Brain microvascular endothelial cell (primary cell): Measurements from ENCODE around the gene CBL.

Experiments
- DNase-seq: peaks from one replicate; pipeline ENCODE4 v3.0.0-alpha.2; 2020
- H3K27ac ChIP-seq: fragments of 250-450 bp; sonication (Bioruptor Pico); 2 replicates; pipeline ENCODE4 v1.5.1; 2020; ENCODE audit warnings: mild to moderate bottlenecking, moderate library complexity
- H3K27me3 ChIP-seq: fragments of 250-450 bp; sonication (Bioruptor Pico); replicated peaks from 2 replicates; pipeline ENCODE4 v1.5.1; 2020; ENCODE audit warnings: mild to moderate bottlenecking
- H3K36me3 ChIP-seq: fragments of 250-450 bp; sonication (Bioruptor Pico); replicated peaks from 2 replicates; pipeline ENCODE4 v1.5.1; 2020; ENCODE audit warnings: mild to moderate bottlenecking
- H3K4me3 ChIP-seq: 2 replicates; pipeline ENCODE4 v1.5.1; 2011; ENCODE audit warnings: low read depth, mild to moderate bottlenecking, control low read depth, low read length, moderate library complexity
- in situ Hi-C: cut with HindIII; loops from 2 replicates; pipeline ENCODE4 v1.10.0; 2017; ENCODE audit warnings: low sequenced_read_pairs, low pct_ligation_motif_present
- TF ChIP-seq, protein P1 (sequence below): IDR thresholded peaks from 2 replicates; pipeline ENCODE4 v1.5.1; 2011; ENCODE audit warnings: low read depth, mild to moderate bottlenecking, moderate library complexity, low read length, control low read depth, inconsistent platforms; ENCODE audit errors: missing control alignments

Gene CBL

GRCh38 chr11:119202554-119202953, 3.6 kb upstream of the CBL start:
- TF ChIP-seq, protein P1, sequence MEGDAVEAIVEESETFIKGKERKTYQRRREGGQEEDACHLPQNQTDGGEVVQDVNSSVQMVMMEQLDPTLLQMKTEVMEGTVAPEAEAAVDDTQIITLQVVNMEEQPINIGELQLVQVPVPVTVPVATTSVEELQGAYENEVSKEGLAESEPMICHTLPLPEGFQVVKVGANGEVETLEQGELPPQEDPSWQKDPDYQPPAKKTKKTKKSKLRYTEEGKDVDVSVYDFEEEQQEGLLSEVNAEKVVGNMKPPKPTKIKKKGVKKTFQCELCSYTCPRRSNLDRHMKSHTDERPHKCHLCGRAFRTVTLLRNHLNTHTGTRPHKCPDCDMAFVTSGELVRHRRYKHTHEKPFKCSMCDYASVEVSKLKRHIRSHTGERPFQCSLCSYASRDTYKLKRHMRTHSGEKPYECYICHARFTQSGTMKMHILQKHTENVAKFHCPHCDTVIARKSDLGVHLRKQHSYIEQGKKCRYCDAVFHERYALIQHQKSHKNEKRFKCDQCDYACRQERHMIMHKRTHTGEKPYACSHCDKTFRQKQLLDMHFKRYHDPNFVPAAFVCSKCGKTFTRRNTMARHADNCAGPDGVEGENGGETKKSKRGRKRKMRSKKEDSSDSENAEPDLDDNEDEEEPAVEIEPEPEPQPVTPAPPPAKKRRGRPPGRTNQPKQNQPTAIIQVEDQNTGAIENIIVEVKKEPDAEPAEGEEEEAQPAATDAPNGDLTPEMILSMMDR, result no peak
- H3K27ac ChIP-seq, result no peak overlapping the region
- H3K4me3 ChIP-seq, result no peak overlapping the region
- in situ Hi-C loops, result no loop called here
- no peaks in the 10 kb centered on the region for H3K36me3 ChIP-seq
- no peaks in the 10 kb centered on the region for H3K27me3 ChIP-seq
- no peak for DNase-seq

- in situ Hi-C loops, result no loop called here
- no peak for DNase-seq
- Histone ChIP-seq H3K27me3 (no peaks in the 10 kb centered on the region), H3K4me3 (no peak overlapping the region), H3K36me3 (no peaks in the 10 kb centered on the region), H3K27ac (no peak overlapping the region)
- TF ChIP-seq, protein P1, result no peak
These were observed 2.1 kb upstream of the CBL start for GRCh38 chr11:119204066-119204465.

- no peak for DNase-seq
- no peaks in the 10 kb centered on the region for H3K27me3 ChIP-seq
- in situ Hi-C loops, result no loop called here
- TF ChIP-seq, protein P1, result no peak
- no peak overlapping the region for H3K27ac ChIP-seq
- H3K36me3 ChIP-seq, result no peaks in the 10 kb centered on the region
- no peak overlapping the region for H3K4me3 ChIP-seq
These were observed 1.1 kb upstream of the CBL start for GRCh38 chr11:119205080-119205479.

DNA sequence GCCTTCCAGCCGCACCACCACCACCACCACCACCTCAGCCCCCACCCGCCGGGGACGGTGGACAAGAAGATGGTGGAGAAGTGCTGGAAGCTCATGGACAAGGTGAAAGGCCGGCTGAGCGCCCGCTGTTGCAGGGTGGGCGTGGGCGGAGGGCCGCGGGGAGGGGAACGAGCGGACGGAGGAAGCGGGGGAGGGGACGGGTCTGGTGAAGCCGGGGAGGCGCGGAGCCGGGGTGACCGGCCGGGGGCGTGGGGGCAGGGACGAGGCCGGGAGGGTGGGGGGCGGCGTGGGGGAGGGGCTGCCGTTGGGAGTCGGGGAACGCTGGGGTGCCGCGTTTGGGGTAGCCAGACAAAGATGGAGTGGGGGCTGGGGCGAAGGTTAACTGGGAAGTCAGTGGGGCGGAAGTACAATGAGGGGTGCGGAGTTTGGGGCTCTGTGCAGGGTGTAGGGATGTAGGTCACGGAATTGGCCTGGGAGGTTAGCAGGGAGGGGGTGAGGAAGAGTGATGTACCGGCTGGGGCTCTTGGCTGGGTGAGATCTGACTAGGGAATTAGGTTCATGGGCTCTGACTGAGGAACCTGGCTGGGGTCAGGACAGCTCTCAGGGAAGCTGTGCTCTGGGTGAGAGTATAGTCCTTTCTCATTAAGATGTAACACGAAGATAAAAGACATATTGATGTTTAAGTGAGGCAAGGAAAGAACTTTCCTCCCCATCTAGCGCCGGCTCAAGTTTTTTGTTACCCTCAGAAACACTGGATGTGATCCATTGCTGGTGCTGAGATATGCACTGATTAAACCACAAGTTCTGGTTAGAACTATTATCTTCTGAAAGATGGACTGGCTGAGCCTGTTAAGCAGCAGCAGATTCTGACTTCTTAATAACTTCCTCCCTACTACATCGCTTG, 624 bp downstream of the CBL start:
- H3K4me3 ChIP-seq, result peak overlapping the region; percentile 89
- no peaks in the 10 kb centered on the region for H3K36me3 ChIP-seq
- TF ChIP-seq, protein P1, result no peak
- peak; percentile 5 for DNase-seq
- in situ Hi-C loops, result no loop called here
- H3K27me3 ChIP-seq, result no peaks in the 10 kb centered on the region
- peak overlapping the region; percentile 59 for H3K27ac ChIP-seq

GRCh38 chr11:119207415-119207960, 1.3 kb downstream of the CBL start:
- Histone ChIP-seq H3K4me3 (peak overlapping the region; percentile 89), H3K27ac (no peak overlapping the region), H3K27me3 (no peaks in the 10 kb centered on the region), H3K36me3 (no peaks in the 10 kb centered on the region)
- in situ Hi-C loops, result no loop called here
- DNase-seq, result no peak
- TF ChIP-seq, protein P1, result no peak
